SKM-1 treated with dmso at 0.1 percent for 144 hours (cell line): ENCODE data around the gene RCSD1.

Experiments used
- DNase-seq: peaks from one replicate; lab custom pipeline; 2025; ENCODE audit not compliant: unreplicated experiment; lab: John Stamatoyannopoulos, UW

RCSD1 gene

DNA sequence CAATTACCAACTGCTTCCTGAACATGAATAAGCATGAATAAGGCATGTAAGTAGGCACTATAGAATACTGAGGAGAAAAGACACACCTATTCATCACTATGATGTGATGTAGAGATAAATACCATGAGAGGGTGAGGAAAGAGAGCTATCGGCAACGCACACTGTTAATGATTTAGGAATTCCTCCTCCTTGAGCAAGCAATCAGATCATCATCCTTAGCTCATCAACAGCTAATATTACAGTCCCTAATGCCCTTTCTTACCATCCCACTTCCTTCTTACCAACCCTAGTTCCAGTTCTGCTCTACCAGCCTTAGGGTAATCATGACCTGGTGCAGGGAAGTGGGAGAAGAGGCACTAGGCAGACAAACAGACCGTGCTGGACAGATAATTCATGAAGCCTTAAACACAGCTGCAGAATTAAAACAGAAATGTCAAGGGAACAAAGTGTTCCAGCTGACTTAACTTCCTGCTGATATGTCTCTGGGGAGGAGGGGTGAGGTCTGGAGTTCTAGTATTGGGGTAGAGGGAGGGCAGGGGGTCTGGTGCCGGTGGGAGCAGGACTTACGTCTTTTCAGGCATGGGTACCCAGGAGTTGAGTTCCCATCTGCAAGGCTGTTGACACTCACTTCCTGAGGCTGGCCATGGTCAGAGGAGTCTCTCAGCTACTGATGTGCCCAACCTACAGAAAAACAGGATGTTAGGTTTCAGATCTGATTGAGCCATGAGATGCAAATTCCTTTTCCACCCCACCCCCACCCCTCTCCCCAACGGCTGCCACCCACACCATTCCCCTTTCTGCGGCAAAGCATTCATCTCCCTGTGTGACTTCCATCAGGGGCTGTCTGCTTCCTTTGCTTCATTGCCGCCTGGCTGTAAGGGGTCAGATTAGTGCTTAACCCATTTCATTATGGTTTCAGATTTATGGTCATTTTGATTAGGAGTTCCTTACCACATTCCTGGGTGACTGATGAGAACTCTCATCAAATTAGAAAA is 12.6 kb upstream of the RCSD1 start:
- DNase-seq: peak; percentile 96

DNA sequence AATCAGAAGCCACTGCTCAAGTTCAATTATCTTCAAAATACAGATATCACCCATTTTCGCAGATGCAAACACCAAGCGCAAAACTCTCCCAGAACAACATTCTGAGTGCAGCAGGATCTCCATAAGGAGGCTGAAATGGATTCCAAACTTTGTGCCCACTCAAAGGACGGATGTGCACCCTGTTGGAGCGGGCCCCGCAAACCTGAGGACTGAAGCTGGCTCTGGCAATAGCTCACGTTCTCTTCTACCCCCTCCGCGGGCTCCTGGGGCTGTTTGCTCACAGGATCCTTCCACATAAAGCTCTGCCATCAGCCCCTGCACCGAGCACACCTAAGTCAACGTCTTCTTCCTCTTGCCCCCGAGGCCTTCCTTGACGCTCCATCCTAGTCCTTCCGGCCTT is 11.7 kb upstream of the RCSD1 start:
- no peak for DNase-seq

- DNase-seq: no peak
These were observed 11.2 kb upstream of the RCSD1 start for GRCh38 chr1:167618789-167619188.

- no peak for DNase-seq
These were observed 10.0 kb upstream of the RCSD1 start for GRCh38 chr1:167620002-167620401.

DNA sequence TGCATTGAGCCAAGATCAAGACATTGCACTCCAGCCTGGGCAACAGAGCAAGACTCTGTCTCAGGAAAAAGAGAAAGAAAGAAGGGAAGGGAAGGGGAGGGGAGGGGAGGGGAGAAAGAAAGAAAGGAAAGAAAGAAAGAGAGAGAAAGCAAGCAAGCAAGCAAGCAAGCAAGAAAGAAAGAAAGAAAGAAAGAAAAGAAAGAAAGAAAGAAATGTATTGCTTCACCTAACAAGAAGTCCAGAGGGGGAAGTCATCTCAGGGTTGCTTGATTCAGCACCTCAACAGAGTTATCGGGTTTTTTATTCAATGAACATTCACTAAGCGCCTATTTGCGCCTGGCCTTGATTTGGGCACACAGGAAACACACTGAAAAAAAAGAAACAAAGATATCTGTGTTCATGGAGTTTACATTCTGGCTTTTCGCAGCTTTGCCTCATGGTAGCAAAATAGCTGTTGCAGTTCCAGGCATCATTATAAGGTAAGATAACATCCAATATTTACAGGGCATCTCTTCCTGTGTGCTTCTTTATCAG is 8.2 kb upstream of the RCSD1 start:
- no peak for DNase-seq

GRCh38 chr1:167623951-167624350 is 6.1 kb upstream of the RCSD1 start:
- DNase-seq: no peak

- no peak for DNase-seq
These were observed 4.8 kb upstream of the RCSD1 start for GRCh38 chr1:167625040-167625823.

- DNase-seq: peak; percentile 80
These were observed 2.5 kb upstream of the RCSD1 start for GRCh38 chr1:167627615-167627864.

DNA sequence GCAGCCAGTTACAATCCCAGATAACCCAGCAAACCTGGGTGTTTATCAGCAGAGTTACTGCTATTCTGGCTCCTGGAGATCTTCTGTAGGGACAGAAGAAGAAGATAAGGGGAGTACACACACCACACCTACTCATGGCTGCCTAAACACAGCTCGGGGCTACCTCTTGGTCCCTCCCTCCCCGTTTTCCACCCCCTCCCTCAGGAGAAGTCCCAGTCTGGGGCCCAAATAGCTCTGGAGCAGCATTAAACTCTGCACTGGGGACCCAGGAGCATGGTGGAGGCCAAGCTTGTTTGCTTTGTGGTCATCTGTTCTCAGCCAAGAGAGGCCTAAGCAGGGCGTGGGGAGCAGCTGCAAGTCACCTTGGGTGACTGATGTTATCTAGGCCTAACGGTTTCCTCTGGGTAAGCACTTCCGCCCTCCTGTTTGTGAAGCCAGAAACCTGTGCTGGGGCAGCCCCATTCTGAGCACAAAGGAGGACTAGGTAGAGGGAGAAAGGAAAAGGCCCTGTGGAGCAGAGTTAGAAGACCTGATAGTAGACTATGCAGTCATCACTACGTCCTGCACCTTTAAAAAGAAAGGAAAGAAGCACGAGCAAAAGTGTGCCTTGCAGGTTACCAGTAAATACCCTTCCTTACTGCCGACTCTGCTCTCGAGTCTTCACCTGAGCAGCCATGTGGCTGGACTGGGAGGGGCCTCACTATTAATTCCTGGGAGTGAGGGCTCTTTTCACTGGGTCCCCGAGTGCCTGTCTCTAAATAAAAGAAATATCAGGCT is 2.0 kb upstream of the RCSD1 start:
- peak; percentile 96 for DNase-seq

GRCh38 chr1:167628741-167629515 is 1.1 kb upstream of the RCSD1 start:
- no peak for DNase-seq

DNA sequence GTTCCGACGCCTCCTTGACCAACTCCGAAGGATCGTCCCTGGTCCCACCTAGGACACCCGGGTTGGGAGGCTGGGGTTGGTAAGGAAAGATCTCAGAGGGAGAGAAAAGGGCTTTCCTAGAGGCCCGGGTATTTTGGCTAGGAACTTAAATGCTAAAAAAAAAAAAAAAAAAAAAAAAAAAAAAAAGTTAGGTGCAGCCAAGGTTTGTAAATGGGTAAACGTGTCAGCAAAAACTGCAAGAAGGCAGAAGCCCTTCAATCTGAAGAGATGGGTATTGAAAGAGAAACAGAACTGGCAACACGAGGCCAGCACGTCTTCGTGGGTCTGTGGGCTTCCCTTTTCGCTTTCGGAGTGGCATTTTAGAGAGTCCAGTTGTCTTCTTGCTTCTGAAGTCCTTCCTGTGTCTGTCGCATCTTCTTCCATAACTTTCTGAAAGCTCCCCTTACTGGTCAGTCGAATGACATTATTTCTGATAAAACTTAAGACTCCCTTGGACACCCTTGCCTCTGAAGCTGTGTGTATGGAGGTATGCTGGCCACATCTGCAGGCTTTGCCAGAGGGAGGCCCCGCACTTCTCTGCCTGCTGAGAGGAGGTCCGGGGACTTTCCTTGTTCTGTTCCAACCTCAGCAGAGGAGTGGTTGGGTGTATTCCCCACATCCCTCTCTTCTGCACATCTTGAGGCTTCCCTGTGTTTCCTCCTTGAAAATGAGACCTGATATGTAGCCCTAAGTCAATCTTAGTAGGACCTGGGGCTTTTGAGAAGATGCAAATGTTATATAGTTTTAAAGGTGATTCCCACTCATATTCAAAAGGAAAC is 745 bp downstream of the RCSD1 start:
- peak; percentile 16 for DNase-seq

DNA sequence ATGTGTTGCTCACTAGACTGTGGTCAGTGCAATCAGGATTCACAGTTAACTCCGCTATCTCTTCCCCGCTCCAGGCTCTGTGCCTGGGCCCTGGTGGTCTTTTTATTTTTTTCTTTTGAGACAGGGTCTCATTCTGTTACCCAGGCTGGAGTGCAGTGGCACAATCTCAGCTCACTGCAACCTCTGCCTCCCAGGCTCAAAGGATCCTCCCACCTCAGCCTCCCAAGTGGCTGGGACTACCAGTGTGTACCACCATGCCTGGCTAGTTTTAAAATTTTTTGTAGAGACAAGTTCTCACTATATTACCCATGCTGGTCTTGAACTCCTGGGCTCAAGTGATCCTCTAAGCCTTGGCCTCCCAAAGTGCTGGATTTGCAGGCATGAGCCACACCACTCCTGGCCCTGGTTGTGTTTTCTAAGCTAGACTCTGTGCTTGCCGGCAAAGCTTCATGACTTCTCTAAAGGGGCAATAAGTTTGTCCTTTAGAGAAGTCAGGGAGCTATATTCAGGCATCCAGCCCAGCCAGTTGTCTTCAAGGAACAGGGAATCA is 1.4 kb downstream of the RCSD1 start:
- DNase-seq: no peak

GRCh38 chr1:167631936-167632614 is 2.0 kb downstream of the RCSD1 start:
- peak; percentile 91 for DNase-seq

- no peak for DNase-seq
These were observed 3.4 kb downstream of the RCSD1 start for GRCh38 chr1:167633258-167633944.

DNA sequence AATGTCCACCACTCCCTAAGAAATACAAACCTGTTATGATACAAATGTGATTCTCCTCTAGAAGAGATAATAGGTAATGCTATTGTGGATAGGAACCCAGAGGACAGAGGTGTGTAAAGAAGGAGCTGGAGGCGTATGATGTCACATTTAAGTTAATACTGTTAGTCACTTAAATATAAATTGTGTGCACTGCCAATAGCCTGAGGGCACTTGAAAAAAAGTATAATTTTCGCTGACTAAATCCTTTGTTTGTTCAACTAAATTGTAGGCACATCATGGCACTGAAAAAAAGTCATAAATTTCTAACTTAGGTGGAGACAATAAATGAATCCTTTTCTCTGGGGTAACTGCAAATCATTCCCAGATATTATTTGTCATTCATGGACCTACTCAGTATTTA is 4.4 kb downstream of the RCSD1 start:
- DNase-seq: no peak

GRCh38 chr1:167635156-167635648 is 5.2 kb downstream of the RCSD1 start:
- no peak for DNase-seq

GRCh38 chr1:167635941-167636340 is 5.9 kb downstream of the RCSD1 start:
- DNase-seq: no peak

DNA sequence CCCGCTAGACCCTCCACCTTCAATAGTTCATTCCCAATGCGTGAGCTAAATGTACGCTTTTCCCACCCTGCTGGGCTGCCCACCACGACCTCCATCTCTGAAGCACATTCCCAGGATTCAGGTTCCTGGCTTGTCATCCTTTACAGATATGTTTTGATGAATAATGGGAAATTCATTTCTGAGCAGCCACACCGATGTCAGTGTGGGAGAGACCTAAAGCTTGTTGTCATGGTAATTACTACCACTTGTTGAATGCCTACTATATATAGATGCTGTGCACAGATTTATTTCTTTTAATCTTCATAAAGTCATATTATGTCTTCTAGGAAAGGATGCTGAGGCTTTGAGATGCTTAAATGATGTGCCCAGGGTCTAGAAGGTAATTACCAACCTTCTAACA is 8.0 kb downstream of the RCSD1 start:
- DNase-seq: no peak
